ENCODE data around the gene TMEM132D. TPM values are rescaled to one million over a fixed set of nuclear protein-coding genes. Genes with fewer than 3 reads are reported as not detected.

TMEM132D gene
- total and polyA plus RNA-seq, 2 of the 8 experiments (the other 6 are each of a cell fraction or from before 2014, with no cell fraction given): 3.5 to 10.1 TPM

DNA sequence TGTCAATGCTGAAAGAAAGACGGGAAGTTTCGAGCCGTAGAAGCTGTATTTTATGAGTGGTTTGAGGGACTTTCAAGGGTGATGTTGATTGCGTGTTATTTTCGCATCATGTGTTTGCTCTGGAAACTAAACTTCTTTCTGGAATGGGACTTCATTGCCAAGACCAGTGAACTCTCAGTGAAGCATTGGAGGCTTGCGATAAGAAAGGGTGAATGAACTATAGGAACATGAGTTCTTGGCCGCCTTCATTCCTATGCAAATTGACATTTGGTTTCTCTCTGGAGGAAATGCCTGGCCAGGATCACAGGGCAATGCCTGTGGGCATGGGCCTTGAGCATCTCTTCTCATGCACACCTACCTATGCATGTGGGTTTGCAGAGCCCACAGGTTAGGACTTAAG lies 677.8 kb downstream of the TMEM132D start:
- Histone ChIP-seq H3K27me3 (replicated peaks in 1 of 4; ENCODE audit: control insufficient read depth in 3 of 4, extremely low read depth in 1 of 4, insufficient read depth in 3 of 4, low read length in 3 of 4) (no peaks in the 10 kb centered on the region), H3K14ac (ENCODE audit: insufficient read length) (no peak overlapping the region), H3K79me1 (ENCODE audit: low read depth, low read length) (no peaks in the 10 kb centered on the region), H3K79me2 (ENCODE audit: control insufficient read depth in 1 of 2, insufficient read depth in 2 of 2, low read length in 2 of 2) (no peaks in the 10 kb centered on the region), H3K9ac (replicated peaks in 1 of 4; ENCODE audit: extremely low read depth in 1 of 4, low read depth in 3 of 4, low read length in 3 of 4) (no peak overlapping the region), H2BK15ac (ENCODE audit: low read length) (no peak overlapping the region), H2AFZ (ENCODE audit: low read length) (no peak overlapping the region), H3K56ac (replicated peaks; ENCODE audit: insufficient read length, low read depth, low read length) (no peak overlapping the region), H3K27ac (ENCODE audit: low read depth, low read length) (no peak overlapping the region), H3K4ac (replicated peaks; ENCODE audit: insufficient read length, low read depth, low read length) (no peak overlapping the region), H2AK5ac (ENCODE audit: low read depth, low read length) (0 out of 2 replicates have a peak overlapping the region, but pooled peaks have one; percentile 9), H3K4me1 (replicated peaks in 1 of 4; ENCODE audit: control insufficient read depth in 3 of 4, insufficient read depth in 4 of 4, low read length in 3 of 4) (peaks cover 0 to 6% (median 4%) of the 10 kb centered on the region in 4 experiments; a peak in 4 of 7 replicates), H4K20me1 (replicated peaks in 1 of 2; ENCODE audit: control insufficient read depth in 1 of 2, insufficient read depth in 2 of 2, low read length in 2 of 2) (no peaks in the 10 kb centered on the region), H2BK12ac (ENCODE audit: low read depth, low read length) (no peak overlapping the region), H3K18ac (ENCODE audit: extremely low read depth, low read length) (no peak overlapping the region), H2BK5ac (ENCODE audit: low read depth, low read length) (no peak overlapping the region), H2BK120ac (replicated peaks; ENCODE audit: low read depth, low read length) (no peak overlapping the region), H4K8ac (ENCODE audit: extremely low read depth, insufficient read depth, low read length) (no peak overlapping the region), H3K23ac (ENCODE audit: insufficient read length) (no peak overlapping the region), H2BK20ac (ENCODE audit: low read length) (no peak overlapping the region), H4K5ac (ENCODE audit: insufficient read length, low read depth, low read length) (no peak overlapping the region), H3K36me3 (ENCODE audit: control insufficient read depth in 2 of 4, insufficient read depth in 4 of 4, low read length in 3 of 4) (no peaks in the 10 kb centered on the region; a peak in 1 of 8 replicates), H4K91ac (replicated peaks; ENCODE audit: insufficient read length, low read length) (no peak overlapping the region), H3K23me2 (ENCODE audit: low read depth, low read length) (no peaks in the 10 kb centered on the region), H3K4me3 (ENCODE audit: extremely low read depth in 1 of 4, insufficient read depth in 2 of 4, low read depth in 3 of 4, low read length in 4 of 4) (no peak overlapping the region), H3K9me3 (ENCODE audit: insufficient read depth in 2 of 2, low read depth in 1 of 2, low read length in 1 of 2) (no peaks in the 10 kb centered on the region), H3K4me2 (ENCODE audit: insufficient read depth in 1 of 2, low read depth in 2 of 2, low read length in 2 of 2) (no peak overlapping the region)
- CTCF ChIA-PET (ENCODE audit: partially characterized antibody): interaction anchor here (2.6 to 3.2 kb wide), 2 partner anchors 34 to 689 kb away, joined by 9 read pairs; no protein-coding TSS in a partner anchor
- 84% methylated on average over 7 of the region's 7 CpGs; no CpG with 5 or more reads in 1 of the 2 experiments for WGBS, 2 experiments (ENCODE audit: extremely low coverage in 1 of 2, insufficient coverage in 1 of 2, insufficient read length in 1 of 2, insufficient replicate concordance in 2 of 2, low coverage in 1 of 2, low lambda C conversion rate in 2 of 2, missing lambda C conversion rate in 1 of 2)
- no peak for DNase-seq (ENCODE audit: low read depth in 1 of 2, low spot score in 2 of 2)
- peak; percentile 36 for FAIRE-seq
- POLR2A ChIA-PET (ENCODE audit: partially characterized antibody): no interaction called here
- TF ChIP-seq CBX8 (IDR thresholded peaks at IDR 0.05; ENCODE audit: borderline replicate concordance, low read depth, low read length) (no peak), CBX5 (IDR thresholded peaks at IDR 0.05; ENCODE audit: low read depth, low read length) (no peak), POLR2AphosphoS5 (IDR thresholded peaks at IDR 0.05; ENCODE audit: low read depth, low read length) (no peak), HDAC6 (IDR thresholded peaks at IDR 0.05; ENCODE audit: low read depth, low read length) (no peak), RXRA (IDR thresholded peaks at IDR 0.05; ENCODE audit: insufficient read depth, low read depth, low read length) (no peak), ATF3 (IDR thresholded peaks at IDR 0.05; ENCODE audit: insufficient read depth, low read depth, low read length) (no peak)

Data from H1 (cell line).